Measurements from ENCODE around the gene DPP6.

The DPP6 gene

DNA sequence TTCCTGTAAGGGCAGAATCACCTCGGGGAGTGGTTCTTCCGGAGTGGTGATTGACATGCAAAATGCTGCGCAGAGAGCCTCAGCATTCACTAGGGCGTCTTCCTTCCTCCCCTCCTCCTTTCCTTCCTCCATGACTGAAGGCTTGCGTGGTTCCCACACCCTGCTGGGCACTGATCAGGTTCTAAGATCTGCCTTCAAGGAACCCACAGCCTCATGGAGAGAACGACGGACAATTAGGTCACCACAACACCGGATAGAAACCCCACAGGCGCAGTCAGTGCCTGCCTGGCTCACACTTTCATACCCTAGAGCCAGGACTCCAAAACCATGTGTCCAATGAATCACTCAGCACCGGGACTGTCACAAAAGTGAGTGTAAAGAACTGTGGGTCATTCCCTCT lies 131.3 kb downstream of the DPP6 start:
- Histone ChIP-seq H3K4me3 (ENCODE audit: low read length, poor library complexity, severe bottlenecking) (no peak overlapping the region), H4K20me1 (ENCODE audit: insufficient read depth, low read length, poor library complexity, severe bottlenecking) (no peaks in the 10 kb centered on the region), H3K36me3 (ENCODE audit: insufficient read depth, low read length) (no peaks in the 10 kb centered on the region)

DNA sequence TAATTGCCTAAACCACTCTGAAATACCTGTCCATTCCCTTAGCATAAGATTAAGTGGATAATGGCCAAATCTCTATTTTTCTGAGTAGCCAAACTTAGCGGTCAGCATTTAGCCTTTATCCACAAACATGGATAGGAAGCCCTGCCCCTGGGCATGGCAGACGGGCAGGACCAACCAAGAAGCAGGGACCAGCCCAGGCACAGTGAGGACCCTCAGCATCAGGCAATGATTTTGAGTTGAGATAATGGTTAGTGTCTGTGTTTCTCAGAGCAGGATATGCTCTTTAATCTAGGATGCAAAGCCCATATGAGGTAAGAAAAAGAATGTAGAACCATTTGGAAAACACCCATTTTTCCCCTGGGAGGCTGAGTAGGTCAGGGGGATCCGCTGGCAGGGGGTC lies 131.7 kb downstream of the DPP6 start:
- no peak overlapping the region for H2AFZ ChIP-seq (ENCODE audit: low read length)
- H3K9me3 ChIP-seq (ENCODE audit: insufficient read depth, low read depth, low read length) = no peaks in the 10 kb centered on the region; the same call in 1 of the 2 replicates
- no peaks in the 10 kb centered on the region for H4K20me1 ChIP-seq (ENCODE audit: insufficient read depth, low read length, poor library complexity, severe bottlenecking)
- H3K9ac ChIP-seq (ENCODE audit: low read depth, low read length, poor library complexity, severe bottlenecking) = no peak overlapping the region
- H3K27me3 ChIP-seq (ENCODE audit: insufficient read depth, low read length, poor library complexity, severe bottlenecking) = no peaks in the 10 kb centered on the region
- H3K4me1 ChIP-seq (ENCODE audit: insufficient read depth, low read length, poor library complexity, severe bottlenecking) = no peaks in the 10 kb centered on the region
- H3K79me2 ChIP-seq (ENCODE audit: insufficient read depth, low read length) = no peaks in the 10 kb centered on the region
- no peak for TF ChIP-seq EZH2phosphoT487 (IDR thresholded peaks at IDR 0.05; ENCODE audit: borderline replicate concordance)
- TF ChIP-seq, protein P1, sequence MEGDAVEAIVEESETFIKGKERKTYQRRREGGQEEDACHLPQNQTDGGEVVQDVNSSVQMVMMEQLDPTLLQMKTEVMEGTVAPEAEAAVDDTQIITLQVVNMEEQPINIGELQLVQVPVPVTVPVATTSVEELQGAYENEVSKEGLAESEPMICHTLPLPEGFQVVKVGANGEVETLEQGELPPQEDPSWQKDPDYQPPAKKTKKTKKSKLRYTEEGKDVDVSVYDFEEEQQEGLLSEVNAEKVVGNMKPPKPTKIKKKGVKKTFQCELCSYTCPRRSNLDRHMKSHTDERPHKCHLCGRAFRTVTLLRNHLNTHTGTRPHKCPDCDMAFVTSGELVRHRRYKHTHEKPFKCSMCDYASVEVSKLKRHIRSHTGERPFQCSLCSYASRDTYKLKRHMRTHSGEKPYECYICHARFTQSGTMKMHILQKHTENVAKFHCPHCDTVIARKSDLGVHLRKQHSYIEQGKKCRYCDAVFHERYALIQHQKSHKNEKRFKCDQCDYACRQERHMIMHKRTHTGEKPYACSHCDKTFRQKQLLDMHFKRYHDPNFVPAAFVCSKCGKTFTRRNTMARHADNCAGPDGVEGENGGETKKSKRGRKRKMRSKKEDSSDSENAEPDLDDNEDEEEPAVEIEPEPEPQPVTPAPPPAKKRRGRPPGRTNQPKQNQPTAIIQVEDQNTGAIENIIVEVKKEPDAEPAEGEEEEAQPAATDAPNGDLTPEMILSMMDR (conservative IDR thresholded peaks at IDR 0.05; ENCODE audit: low read length) = no peak
- H3K36me3 ChIP-seq (ENCODE audit: insufficient read depth, low read length) = no peaks in the 10 kb centered on the region
- H3K4me2 ChIP-seq (ENCODE audit: low read depth, low read length, poor library complexity, severe bottlenecking) = no peak overlapping the region
- H3K9me2 ChIP-seq (replicated peaks; ENCODE audit: low read depth, low read length) = no peaks in the 10 kb centered on the region; the same call in 1 of the 2 replicates
- no peak overlapping the region for H3K4me3 ChIP-seq (ENCODE audit: low read length, poor library complexity, severe bottlenecking)
- H3F3A ChIP-seq (ENCODE audit: low read depth) = no peaks in the 10 kb centered on the region

More for the DNA sequence above, 131.3 kb downstream of the DPP6 start:
- no peaks in the 10 kb centered on the region for H3F3A ChIP-seq (ENCODE audit: low read depth)
- H3K79me2 ChIP-seq (ENCODE audit: insufficient read depth, low read length) = no peaks in the 10 kb centered on the region
- no peaks in the 10 kb centered on the region; the same call in 1 of the 2 replicates for H3K9me2 ChIP-seq (replicated peaks; ENCODE audit: low read depth, low read length)
- no peak overlapping the region for H3K9ac ChIP-seq (ENCODE audit: low read depth, low read length, poor library complexity, severe bottlenecking)
- H3K4me2 ChIP-seq (ENCODE audit: low read depth, low read length, poor library complexity, severe bottlenecking) = no peak overlapping the region
- no peaks in the 10 kb centered on the region for H3K4me1 ChIP-seq (ENCODE audit: insufficient read depth, low read length, poor library complexity, severe bottlenecking)
- no peaks in the 10 kb centered on the region; the same call in 1 of the 2 replicates for H3K9me3 ChIP-seq (ENCODE audit: insufficient read depth, low read depth, low read length)
- H3K27me3 ChIP-seq (ENCODE audit: insufficient read depth, low read length, poor library complexity, severe bottlenecking) = no peaks in the 10 kb centered on the region
- no peak for TF ChIP-seq EZH2phosphoT487 (IDR thresholded peaks at IDR 0.05; ENCODE audit: borderline replicate concordance)
- TF ChIP-seq, protein P1 (conservative IDR thresholded peaks at IDR 0.05; ENCODE audit: low read length) = no peak
- H2AFZ ChIP-seq (ENCODE audit: low read length) = no peak overlapping the region

DNA sequence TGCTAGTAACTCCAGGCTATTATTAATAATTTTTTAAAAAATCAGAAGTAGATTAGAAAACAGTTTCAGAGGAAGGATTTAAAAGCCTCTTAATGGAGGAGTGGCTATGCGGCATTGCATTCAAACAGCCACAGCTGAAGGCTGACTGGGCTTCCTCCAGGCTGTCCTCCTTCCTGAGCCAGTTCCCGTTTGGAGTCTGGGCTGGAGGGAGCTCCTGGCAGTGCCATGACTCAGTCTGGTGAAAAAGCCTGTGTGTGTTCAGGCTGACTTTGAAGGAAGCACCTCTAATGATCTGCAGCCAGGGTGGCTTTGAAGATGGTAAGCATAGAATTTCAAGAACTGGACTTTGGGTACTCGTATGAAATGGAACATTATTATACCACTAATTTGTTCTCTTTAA lies 134.6 kb downstream of the DPP6 start:
- H3K79me2 ChIP-seq (ENCODE audit: insufficient read depth, low read length) = no peaks in the 10 kb centered on the region
- no peaks in the 10 kb centered on the region for H4K20me1 ChIP-seq (ENCODE audit: insufficient read depth, low read length, poor library complexity, severe bottlenecking)
- no peak overlapping the region for H3K4me2 ChIP-seq (ENCODE audit: low read depth, low read length, poor library complexity, severe bottlenecking)
- TF ChIP-seq, protein P1 (conservative IDR thresholded peaks at IDR 0.05; ENCODE audit: low read length) = no peak
- no peak for TF ChIP-seq EZH2phosphoT487 (IDR thresholded peaks at IDR 0.05; ENCODE audit: borderline replicate concordance)
- no peak overlapping the region for H3K9ac ChIP-seq (ENCODE audit: low read depth, low read length, poor library complexity, severe bottlenecking)
- H3K4me3 ChIP-seq (ENCODE audit: low read length, poor library complexity, severe bottlenecking) = no peak overlapping the region
- H3F3A ChIP-seq (ENCODE audit: low read depth) = no peaks in the 10 kb centered on the region
- no peaks in the 10 kb centered on the region for H3K9me2 ChIP-seq (replicated peaks; ENCODE audit: low read depth, low read length)
- no peak overlapping the region for H2AFZ ChIP-seq (ENCODE audit: low read length)
- H3K36me3 ChIP-seq (ENCODE audit: insufficient read depth, low read length) = no peaks in the 10 kb centered on the region
- no peaks in the 10 kb centered on the region for H3K4me1 ChIP-seq (ENCODE audit: insufficient read depth, low read length, poor library complexity, severe bottlenecking)
- H3K27me3 ChIP-seq (ENCODE audit: insufficient read depth, low read length, poor library complexity, severe bottlenecking) = no peaks in the 10 kb centered on the region
- H3K9me3 ChIP-seq (ENCODE audit: insufficient read depth, low read depth, low read length) = no peaks in the 10 kb centered on the region; the same call in 1 of the 2 replicates

All from Loucy (cell line).